Measurements from ENCODE around the gene ANXA2R. TPM values are rescaled to one million over a fixed set of nuclear protein-coding genes. Genes with fewer than 3 reads are reported as not detected.

The ANXA2R gene
- total and polyA plus RNA-seq, 9 of the 15 experiments (the other 6 are each of a cell fraction or from before 2014, with no cell fraction given) = 2.1 to 4.8 (median 3.4) TPM

GRCh38 chr5:42992088-42992879 lies 47.8 kb downstream of the ANXA2R start (continued):
- TF ChIP-seq HMG20B (CRISPR knock-in tag; IDR thresholded peaks at IDR 0.05) (no peak), ZNF740 (CRISPR knock-in tag; IDR thresholded peaks at IDR 0.05) (no peak), ZNF740 (tag; IDR thresholded peaks at IDR 0.05) (no peak), RBM39 (optimal IDR thresholded peaks at IDR 0.05; ENCODE audit: low read depth, low read length) (no peak), DMBX1 (CRISPR knock-in tag; IDR thresholded peaks at IDR 0.05; ENCODE audit: borderline replicate concordance) (peak; percentile 64; the same call in 1 of the 2 replicates), CCNT2 (IDR thresholded peaks at IDR 0.05; ENCODE audit: borderline replicate concordance, extremely low read depth, insufficient read length, low read depth, low read length) (peak; percentile 38), AFF4 (CRISPR knock-in tag; IDR thresholded peaks at IDR 0.05) (0 out of 2 replicates have a peak, but pooled peaks have one; percentile 85), ZNF175 (CRISPR knock-in tag; IDR thresholded peaks at IDR 0.05; ENCODE audit: low read depth) (no peak), CREB3 (tag; conservative IDR thresholded peaks at IDR 0.05; ENCODE audit: low read depth) (peak; percentile 22; the same call in 1 of the 2 replicates), ATF2 (CRISPR knock-in tag; IDR thresholded peaks at IDR 0.05) (no peak), HDAC1 (IDR thresholded peaks at IDR 0.05) (no peak), SAFB2 (IDR thresholded peaks at IDR 0.05; ENCODE audit: borderline replicate concordance, low read depth, low read length, severe bottlenecking) (no peak), SRSF9 (IDR thresholded peaks at IDR 0.05; ENCODE audit: borderline replicate concordance, low read depth, low read length) (no peak), MAX (CRISPR knock-in tag; IDR thresholded peaks at IDR 0.05) (peak; percentile 53; the same call in 1 of the 2 replicates), SIN3B (IDR thresholded peaks at IDR 0.05; ENCODE audit: low read depth) (no peak), ZNF511 (CRISPR knock-in tag; IDR thresholded peaks at IDR 0.05) (peak; percentile 73), ILF3 (IDR thresholded peaks at IDR 0.05; ENCODE audit: borderline replicate concordance) (no peak), ZNF668 (CRISPR knock-in tag; IDR thresholded peaks at IDR 0.05) (no peak)

All from K562 (cell line).